ENCODE measurements around the gene ADGRL1.
"Not testable (repeated sequence)": the region's sequence is repeated elsewhere in the genome, so short reads cannot be mapped to it uniquely, and the experiment has no call there.

ADGRL1 gene

GRCh38 chr19:14195216-14195615 is 10.8 kb downstream of the ADGRL1 start:
- in situ Hi-C loops (cut with MboI; ENCODE audit: low sequenced_read_pairs): loop anchor here (10.0 kb wide), 2 partner anchors 150 to 290 kb away; no protein-coding TSS in a partner anchor

GRCh38 chr19:14189415-14189814 is 16.6 kb downstream of the ADGRL1 start:
- in situ Hi-C loops (cut with MboI; ENCODE audit: low sequenced_read_pairs): no loop called here

- in situ Hi-C loops (cut with MboI; ENCODE audit: low sequenced_read_pairs): not testable (repeated sequence)
Measured at GRCh38 chr19:14188086-14188485, 17.9 kb downstream of the ADGRL1 start.

GRCh38 chr19:14187561-14187960 is 18.4 kb downstream of the ADGRL1 start:
- in situ Hi-C loops (cut with MboI; ENCODE audit: low sequenced_read_pairs): no loop called here

GRCh38 chr19:14186684-14187083 is 19.3 kb downstream of the ADGRL1 start:
- in situ Hi-C loops (cut with MboI; ENCODE audit: low sequenced_read_pairs): not testable (repeated sequence)

- in situ Hi-C loops (cut with MboI; ENCODE audit: low sequenced_read_pairs): not testable (repeated sequence)
Measured at GRCh38 chr19:14185691-14186090, 20.3 kb downstream of the ADGRL1 start.

GRCh38 chr19:14185158-14185557 is 20.8 kb downstream of the ADGRL1 start:
- in situ Hi-C loops (cut with MboI; ENCODE audit: low sequenced_read_pairs): no loop called here

GRCh38 chr19:14183741-14184350 is 22.1 kb downstream of the ADGRL1 start:
- in situ Hi-C loops (cut with MboI; ENCODE audit: low sequenced_read_pairs): no loop called here

GRCh38 chr19:14182476-14182875 is 23.5 kb downstream of the ADGRL1 start:
- in situ Hi-C loops (cut with MboI; ENCODE audit: low sequenced_read_pairs): no loop called here

GRCh38 chr19:14181906-14182305 is 24.1 kb downstream of the ADGRL1 start:
- in situ Hi-C loops (cut with MboI; ENCODE audit: low sequenced_read_pairs): no loop called here

- in situ Hi-C loops (cut with MboI; ENCODE audit: low sequenced_read_pairs): not testable (repeated sequence)
Measured at GRCh38 chr19:14181199-14181598, 24.8 kb downstream of the ADGRL1 start.

GRCh38 chr19:14177496-14178074 is 28.4 kb downstream of the ADGRL1 start:
- in situ Hi-C loops (cut with MboI; ENCODE audit: low sequenced_read_pairs): no loop called here

- in situ Hi-C loops (cut with MboI; ENCODE audit: low sequenced_read_pairs): no loop called here
Measured at GRCh38 chr19:14175351-14175792, 30.6 kb downstream of the ADGRL1 start.

- in situ Hi-C loops (cut with MboI; ENCODE audit: low sequenced_read_pairs): no loop called here
Measured at GRCh38 chr19:14174883-14175282, 31.1 kb downstream of the ADGRL1 start.

GRCh38 chr19:14168993-14169392 is 37.0 kb downstream of the ADGRL1 start:
- in situ Hi-C loops (cut with MboI; ENCODE audit: low sequenced_read_pairs): no loop called here

GRCh38 chr19:14168259-14168972 is 37.6 kb downstream of the ADGRL1 start:
- in situ Hi-C loops (cut with MboI; ENCODE audit: low sequenced_read_pairs): no loop called here

GRCh38 chr19:14167576-14168138 is 38.3 kb downstream of the ADGRL1 start:
- in situ Hi-C loops (cut with MboI; ENCODE audit: low sequenced_read_pairs): no loop called here

GRCh38 chr19:14166999-14167575 is 38.9 kb downstream of the ADGRL1 start:
- in situ Hi-C loops (cut with MboI; ENCODE audit: low sequenced_read_pairs): no loop called here

- in situ Hi-C loops (cut with MboI; ENCODE audit: low sequenced_read_pairs): no loop called here
Measured at GRCh38 chr19:14165990-14166830, 39.8 kb downstream of the ADGRL1 start.

GRCh38 chr19:14164724-14165493 is 41.1 kb downstream of the ADGRL1 start:
- in situ Hi-C loops (cut with MboI; ENCODE audit: low sequenced_read_pairs): no loop called here

All from HL-60/S4 (cell line).